Bronchial epithelial cell (primary cell): Measurements from ENCODE around the gene GLRX5. TPM values are rescaled to one million over a fixed set of nuclear protein-coding genes. Genes with fewer than 3 reads are reported as not detected.

Experiments
- DNase-seq: peaks from one replicate; pipeline ENCODE4 v3.0.0-alpha.2; 2010; ENCODE audit warnings: low read depth
- FAIRE-seq: peaks from 2 replicates; lab custom pipeline; 2011; peaks lifted over from hg19 to GRCh38; lab: Jason Lieb, UNC
- H3K27me3 ChIP-seq: 2 replicates; pipeline ENCODE4 v1.5.1; 2011; ENCODE audit warnings: low read length; ENCODE audit not compliant: control insufficient read depth, insufficient read depth
- H3K36me3 ChIP-seq: 2 replicates; pipeline ENCODE4 v1.5.1; 2011; ENCODE audit warnings: low read length; ENCODE audit not compliant: control insufficient read depth, insufficient read depth
- H3K4me3 ChIP-seq: 2 replicates; pipeline ENCODE4 v1.5.1; 2011; ENCODE audit warnings: mild to moderate bottlenecking, low read depth, low read length, control low read depth
- CTCF ChIP-seq: IDR thresholded peaks from 2 replicates; pipeline ENCODE4 v1.5.1; 2011; ENCODE audit warnings: mild to moderate bottlenecking, moderate library complexity, low read length, control low read depth, inconsistent platforms; ENCODE audit not compliant: insufficient read depth, severe bottlenecking
- total RNA-seq: library from RNA; depleted of rRNA; stranded (reverse); fragments of >200 nt; gene quantifications from 2 replicates; pipeline ENCODE4 v1.2.1, GENCODE V29; 2014

Gene GLRX5
- total RNA-seq, 1 donor from 2014 or later = 74.8 TPM

- no peak for DNase-seq
Measured at GRCh38 chr14:95516554-95517181, 18.2 kb upstream of the GLRX5 start, which contains the start of gene SYNE3. Gene SYNE3, minus strand, starts transcription at chr14:95516650. Its CDS starts 40,829 bp downstream, at chr14:95475821.

DNA sequence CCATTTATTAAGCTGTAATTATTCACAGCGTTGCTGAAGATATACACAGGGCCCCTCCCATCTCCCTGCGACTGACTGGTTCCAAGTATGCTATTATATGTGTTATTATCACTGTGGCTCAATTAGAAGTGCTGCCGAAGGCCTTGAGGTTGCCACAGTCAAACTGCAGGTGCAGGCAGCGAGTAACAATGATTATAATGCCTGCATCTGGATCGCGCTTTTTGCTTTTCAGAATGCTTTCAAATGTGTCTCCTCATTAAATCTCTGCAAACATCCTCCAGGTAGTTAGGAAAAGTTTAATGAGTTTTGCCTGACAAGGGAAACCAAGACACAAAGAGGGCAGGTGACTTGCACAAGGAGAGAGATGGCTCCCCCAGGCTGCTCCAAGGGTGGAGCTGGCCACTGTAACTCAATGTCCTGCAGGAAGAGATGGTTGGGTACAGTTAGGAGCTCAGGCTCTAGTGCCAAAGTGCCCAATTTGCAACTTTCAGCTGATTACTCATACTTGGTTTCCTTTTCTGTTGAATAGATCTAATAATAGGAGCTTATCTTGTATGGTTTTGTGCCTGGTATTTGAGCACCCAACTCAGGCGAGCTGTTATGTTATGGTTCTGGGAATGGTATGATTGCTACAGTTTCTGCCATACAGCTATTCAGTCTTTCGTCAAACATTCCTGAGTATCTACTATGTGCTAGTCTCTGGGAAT, 16.7 kb upstream of the GLRX5 start:
- no peak for TF ChIP-seq CTCF
- H3K27me3 ChIP-seq = no peaks in the 10 kb centered on the region
- H3K36me3 ChIP-seq = no peaks in the 10 kb centered on the region
- no peak overlapping the region for H3K4me3 ChIP-seq
- FAIRE-seq (no peak), DNase-seq (peak; percentile 38)

More at GRCh38 chr14:95516554-95517181, 18.2 kb upstream of the GLRX5 start, which contains the start of gene SYNE3:
- no peaks in the 10 kb centered on the region for H3K27me3 ChIP-seq
- no peaks in the 10 kb centered on the region for H3K36me3 ChIP-seq
- peak within 1 kb of the TSS; percentile 43 for H3K4me3 ChIP-seq
- no peak for TF ChIP-seq CTCF
- no peak for FAIRE-seq

GRCh38 chr14:95519699-95520098, 15.2 kb upstream of the GLRX5 start:
- Histone ChIP-seq H3K36me3 (no peaks in the 10 kb centered on the region), H3K4me3 (no peak overlapping the region), H3K27me3 (no peaks in the 10 kb centered on the region)
- FAIRE-seq = no peak
- DNase-seq = peak; percentile 65
- TF ChIP-seq CTCF = no peak

DNA sequence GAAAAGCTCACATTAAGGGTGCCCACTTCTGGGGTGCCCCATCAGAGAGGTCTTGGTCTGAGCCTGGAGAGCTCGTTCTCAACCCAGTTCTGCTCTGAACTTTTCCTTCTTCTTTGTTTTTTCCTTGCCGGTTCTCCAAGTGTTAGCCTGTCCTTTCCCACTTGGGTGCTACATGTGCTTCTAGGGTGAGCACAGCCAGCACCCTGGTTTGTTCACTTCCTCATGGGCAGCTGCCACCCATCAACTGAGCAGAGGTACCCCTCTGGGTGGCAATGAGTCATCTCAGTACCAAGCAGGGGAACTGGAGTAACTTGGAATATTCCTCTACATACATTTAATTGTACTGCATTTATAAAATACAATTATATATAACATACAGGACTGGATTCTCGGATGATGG, 14.5 kb upstream of the GLRX5 start:
- no peak for TF ChIP-seq CTCF
- Histone ChIP-seq H3K36me3 (no peaks in the 10 kb centered on the region), H3K27me3 (no peaks in the 10 kb centered on the region), H3K4me3 (no peak overlapping the region)
- DNase-seq (no peak), FAIRE-seq (no peak)

- no peak for FAIRE-seq
Measured at GRCh38 chr14:95521001-95521400, 13.8 kb upstream of the GLRX5 start.

More at GRCh38 chr14:95521001-95521400, 13.8 kb upstream of the GLRX5 start:
- H3K4me3 ChIP-seq = no peak overlapping the region
- H3K27me3 ChIP-seq = no peaks in the 10 kb centered on the region
- TF ChIP-seq CTCF = no peak
- H3K36me3 ChIP-seq = no peaks in the 10 kb centered on the region
- no peak for DNase-seq
